WTC11 (cell line): ENCODE measurements around the gene SH3TC2. TPM values are rescaled to one million over a fixed set of nuclear protein-coding genes. Genes with fewer than 3 reads are reported as not detected.

ENCODE experiments used
- ATAC-seq: fragments of 200-7000 bp; cut with Tn5 transposase; 2 replicates; pipeline ENCODE4 v1.10.0; 2021; ENCODE audit warnings: mild to moderate bottlenecking, moderate library complexity
- CTCF ChIA-PET: fragments of 300-600 bp; sonication (Branson Sonifier 250); formaldehyde crosslinking; loops from one replicate; lab custom pipeline; 2021; ENCODE audit warnings: antibody characterized with exemption; lab: Charles Lee
- POLR2A ChIA-PET: fragments of 350-600 bp; sonication (Branson Sonifier 250); formaldehyde crosslinking; loops from one replicate; lab custom pipeline; 2021; ENCODE audit warnings: antibody characterized with exemption; lab: Charles Lee
- DNase-seq: peaks from one replicate; pipeline ENCODE4 v3.0.0; 2021; ENCODE audit warnings: low spot score
- H3K27ac Mint-ChIP-seq: 2 replicates; pipeline ENCODE4 v1.8.0; 2021; ENCODE audit warnings: mixed read lengths
- H3K27me3 Mint-ChIP-seq: 2 replicates; pipeline ENCODE4 v1.8.0; 2021; ENCODE audit warnings: low read depth, mild to moderate bottlenecking, moderate library complexity, mixed read lengths
- H3K36me3 Mint-ChIP-seq: 2 replicates; pipeline ENCODE4 v1.8.0; 2021; ENCODE audit warnings: mixed read lengths
- H3K4me1 Mint-ChIP-seq: 2 replicates; pipeline ENCODE4 v1.8.0; 2022; ENCODE audit warnings: mixed read lengths
- H3K4me3 Mint-ChIP-seq: 2 replicates; pipeline ENCODE4 v1.8.0; 2021; ENCODE audit warnings: mild to moderate bottlenecking, moderate library complexity, mixed read lengths
- H3K9me3 Mint-ChIP-seq: 2 replicates; pipeline ENCODE4 v1.8.0; 2021; ENCODE audit warnings: mixed read lengths
- AFF4 ChIP-seq: sonication (generic); formaldehyde crosslinking; IDR thresholded peaks from 2 replicates; pipeline ENCODE4 v1.8.1; 2023; ENCODE audit warnings: mild to moderate bottlenecking, missing genetic modification reagents, borderline replicate concordance
- ARID4B ChIP-seq: sonication (generic); formaldehyde crosslinking; IDR thresholded peaks from 2 replicates; pipeline ENCODE4 v1.8.0; 2023; ENCODE audit warnings: missing genetic modification reagents, mild to moderate bottlenecking, borderline replicate concordance
- ETV6 ChIP-seq: sonication (generic); formaldehyde crosslinking; IDR thresholded peaks from 2 replicates; pipeline ENCODE4 v1.8.1; 2022; ENCODE audit warnings: mild to moderate bottlenecking, missing genetic modification reagents
- FOXK1 ChIP-seq: sonication (generic); formaldehyde crosslinking; IDR thresholded peaks from 2 replicates; pipeline ENCODE4 v1.8.0; 2022; ENCODE audit warnings: mild to moderate bottlenecking, moderate library complexity, missing genetic modification reagents
- JAZF1 ChIP-seq: fragments of 250-450 bp; sonication (Bioruptor Pico); IDR thresholded peaks from 2 replicates; pipeline ENCODE4 v1.9.0; 2021; ENCODE audit warnings: moderate library complexity, mild to moderate bottlenecking, inconsistent platforms
- MXD4 ChIP-seq: fragments of 250-450 bp; sonication (Bioruptor Pico); IDR thresholded peaks from 2 replicates; pipeline ENCODE4 v1.8.0; 2021; ENCODE audit warnings: mild to moderate bottlenecking, moderate library complexity, borderline replicate concordance
- NFATC4 ChIP-seq: fragments of 250-450 bp; sonication (Bioruptor Pico); IDR thresholded peaks from 2 replicates; pipeline ENCODE4 v1.9.0; 2021; ENCODE audit warnings: mild to moderate bottlenecking
- NFYB ChIP-seq: sonication (generic); formaldehyde crosslinking; conservative IDR thresholded peaks from 2 replicates; pipeline ENCODE4 v1.8.0; 2022; ENCODE audit warnings: low read depth, missing genetic modification reagents
- NR2C2 ChIP-seq: sonication (generic); formaldehyde crosslinking; IDR thresholded peaks from 2 replicates; pipeline ENCODE4 v1.8.0; 2022; ENCODE audit warnings: mild to moderate bottlenecking, missing genetic modification reagents
- NR3C1 ChIP-seq: sonication (generic); formaldehyde crosslinking; conservative IDR thresholded peaks from 2 replicates; pipeline ENCODE4 v1.8.1; 2023; ENCODE audit warnings: low read depth, mild to moderate bottlenecking, missing genetic modification reagents
- PRDM15 ChIP-seq: sonication (generic); formaldehyde crosslinking; IDR thresholded peaks from 2 replicates; pipeline ENCODE4 v1.8.0; 2022; ENCODE audit warnings: missing genetic modification reagents
- PRRX2 ChIP-seq: fragments of 250-450 bp; sonication (Bioruptor Pico); IDR thresholded peaks from 2 replicates; pipeline ENCODE4 v1.8.0; 2021; ENCODE audit warnings: mild to moderate bottlenecking
- SP1 ChIP-seq: sonication (generic); formaldehyde crosslinking; conservative IDR thresholded peaks from 2 replicates; pipeline ENCODE4 v1.8.1; 2022; ENCODE audit warnings: missing genetic modification reagents
- ZNF232 ChIP-seq: sonication (generic); formaldehyde crosslinking; IDR thresholded peaks from 2 replicates; pipeline ENCODE4 v1.8.0; 2022; ENCODE audit warnings: mild to moderate bottlenecking, missing genetic modification reagents
- ZNF423 ChIP-seq: fragments of 250-450 bp; sonication (Bioruptor Pico); IDR thresholded peaks from 2 replicates; pipeline ENCODE4 v2.1.2; 2022; ENCODE audit warnings: mild to moderate bottlenecking, moderate library complexity
- total RNA-seq: library from RNA; stranded (reverse); gene quantifications from 3 replicates; pipeline ENCODE4 v1.2.3, GENCODE V29; 2021
- TF ChIP-seq, protein P1 (sequence below): fragments of 250-450 bp; sonication (Bioruptor Pico); IDR thresholded peaks from 2 replicates; pipeline ENCODE4 v1.9.0; 2021; ENCODE audit warnings: mild to moderate bottlenecking
- TF ChIP-seq, protein P2 (sequence below): sonication (generic); formaldehyde crosslinking; IDR thresholded peaks from 2 replicates; pipeline ENCODE4 v1.8.1; 2022; ENCODE audit warnings: low read depth, mild to moderate bottlenecking, moderate library complexity, missing genetic modification reagents, borderline replicate concordance
- TF ChIP-seq, protein P3 (sequence below): fragments of 250-450 bp; sonication (Bioruptor Pico); IDR thresholded peaks from 2 replicates; pipeline ENCODE4 v1.9.0; 2021; ENCODE audit warnings: moderate library complexity, mild to moderate bottlenecking, inconsistent platforms, borderline replicate concordance

The SH3TC2 gene
- total RNA-seq, 1 experiment from 2014 or later = 0.61 TPM

DNA sequence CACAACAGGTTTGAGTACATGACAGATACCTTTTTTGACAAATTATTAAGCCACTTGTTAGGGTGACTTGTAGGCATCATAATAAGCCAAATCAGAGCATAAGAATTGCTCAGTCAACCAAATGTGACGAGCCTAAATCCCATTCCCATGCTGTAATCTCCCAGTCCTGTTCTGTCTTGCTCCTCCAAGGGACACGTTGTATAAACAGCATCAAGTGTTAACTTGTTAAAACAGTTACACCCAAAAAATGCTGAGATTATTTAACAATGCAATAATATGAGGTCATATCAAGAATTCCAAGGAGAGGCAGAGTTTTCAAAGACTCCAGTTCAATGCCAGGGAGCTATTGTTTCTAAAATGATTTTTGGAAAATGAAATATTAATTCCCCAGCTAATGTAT, 76.2 kb downstream of the SH3TC2 start:
- no peaks in the 10 kb centered on the region for H3K9me3 Mint-ChIP-seq
- POLR2A ChIA-PET = no interaction called here
- H3K27me3 Mint-ChIP-seq = no peaks in the 10 kb centered on the region
- DNase-seq = no peak
- no peaks in the 10 kb centered on the region for H3K36me3 Mint-ChIP-seq
- no peak overlapping the region for H3K4me3 Mint-ChIP-seq
- CTCF ChIA-PET = interaction anchor here (0.7 to 1.8 kb wide), 2 partner anchors 10 to 29 kb away, joined by 3 to 5 read pairs; no protein-coding TSS in a partner anchor
- H3K27ac Mint-ChIP-seq = no peak overlapping the region
- ATAC-seq = no peak
- TF ChIP-seq ETV6 (CRISPR knock-in tag) (no peak), NR3C1 (no peak), ARID4B (no peak), SP1 (CRISPR knock-in tag) (no peak), NFATC4 (no peak), NR2C2 (CRISPR knock-in tag) (no peak), NFYB (CRISPR knock-in tag) (no peak), PRDM15 (CRISPR knock-in tag) (no peak), ZNF232 (CRISPR knock-in tag) (no peak), ZNF423 (CRISPR knock-in tag) (no peak), PRRX2 (no peak)
- TF ChIP-seq, protein P1, sequence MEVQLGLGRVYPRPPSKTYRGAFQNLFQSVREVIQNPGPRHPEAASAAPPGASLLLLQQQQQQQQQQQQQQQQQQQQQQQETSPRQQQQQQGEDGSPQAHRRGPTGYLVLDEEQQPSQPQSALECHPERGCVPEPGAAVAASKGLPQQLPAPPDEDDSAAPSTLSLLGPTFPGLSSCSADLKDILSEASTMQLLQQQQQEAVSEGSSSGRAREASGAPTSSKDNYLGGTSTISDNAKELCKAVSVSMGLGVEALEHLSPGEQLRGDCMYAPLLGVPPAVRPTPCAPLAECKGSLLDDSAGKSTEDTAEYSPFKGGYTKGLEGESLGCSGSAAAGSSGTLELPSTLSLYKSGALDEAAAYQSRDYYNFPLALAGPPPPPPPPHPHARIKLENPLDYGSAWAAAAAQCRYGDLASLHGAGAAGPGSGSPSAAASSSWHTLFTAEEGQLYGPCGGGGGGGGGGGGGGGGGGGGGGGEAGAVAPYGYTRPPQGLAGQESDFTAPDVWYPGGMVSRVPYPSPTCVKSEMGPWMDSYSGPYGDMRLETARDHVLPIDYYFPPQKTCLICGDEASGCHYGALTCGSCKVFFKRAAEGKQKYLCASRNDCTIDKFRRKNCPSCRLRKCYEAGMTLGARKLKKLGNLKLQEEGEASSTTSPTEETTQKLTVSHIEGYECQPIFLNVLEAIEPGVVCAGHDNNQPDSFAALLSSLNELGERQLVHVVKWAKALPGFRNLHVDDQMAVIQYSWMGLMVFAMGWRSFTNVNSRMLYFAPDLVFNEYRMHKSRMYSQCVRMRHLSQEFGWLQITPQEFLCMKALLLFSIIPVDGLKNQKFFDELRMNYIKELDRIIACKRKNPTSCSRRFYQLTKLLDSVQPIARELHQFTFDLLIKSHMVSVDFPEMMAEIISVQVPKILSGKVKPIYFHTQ (CRISPR knock-in tag) = no peak
- TF ChIP-seq, protein P2, sequence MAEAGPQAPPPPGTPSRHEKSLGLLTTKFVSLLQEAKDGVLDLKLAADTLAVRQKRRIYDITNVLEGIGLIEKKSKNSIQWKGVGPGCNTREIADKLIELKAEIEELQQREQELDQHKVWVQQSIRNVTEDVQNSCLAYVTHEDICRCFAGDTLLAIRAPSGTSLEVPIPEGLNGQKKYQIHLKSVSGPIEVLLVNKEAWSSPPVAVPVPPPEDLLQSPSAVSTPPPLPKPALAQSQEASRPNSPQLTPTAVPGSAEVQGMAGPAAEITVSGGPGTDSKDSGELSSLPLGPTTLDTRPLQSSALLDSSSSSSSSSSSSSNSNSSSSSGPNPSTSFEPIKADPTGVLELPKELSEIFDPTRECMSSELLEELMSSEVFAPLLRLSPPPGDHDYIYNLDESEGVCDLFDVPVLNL (CRISPR knock-in tag) = no peak
- TF ChIP-seq, all 79 proteins: peak for 0
- H3K4me1 Mint-ChIP-seq = peaks cover 35% of the 10 kb centered on the region

- H3K9me3 Mint-ChIP-seq = no peaks in the 10 kb centered on the region
- TF ChIP-seq ETV6 (CRISPR knock-in tag) (no peak), AFF4 (CRISPR knock-in tag) (no peak), MXD4 (no peak), JAZF1 (CRISPR knock-in tag) (no peak), FOXK1 (no peak)
- TF ChIP-seq, protein P3, sequence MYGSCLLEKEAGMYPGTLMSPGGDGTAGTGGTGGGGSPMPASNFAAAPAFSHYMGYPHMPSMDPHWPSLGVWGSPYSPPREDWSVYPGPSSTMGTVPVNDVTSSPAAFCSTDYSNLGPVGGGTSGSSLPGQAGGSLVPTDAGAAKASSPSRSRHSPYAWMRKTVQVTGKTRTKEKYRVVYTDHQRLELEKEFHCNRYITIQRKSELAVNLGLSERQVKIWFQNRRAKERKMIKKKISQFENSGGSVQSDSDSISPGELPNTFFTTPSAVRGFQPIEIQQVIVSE (CRISPR knock-in tag) = no peak
These were observed 78.5 kb downstream of the SH3TC2 start for GRCh38 chr5:148984345-148984744.

More at GRCh38 chr5:148984345-148984744, 78.5 kb downstream of the SH3TC2 start:
- Mint-ChIP-seq H3K36me3 (no peaks in the 10 kb centered on the region), H3K4me1 (peaks cover 30% of the 10 kb centered on the region), H3K4me3 (no peak overlapping the region), H3K27me3 (no peaks in the 10 kb centered on the region), H3K27ac (no peak overlapping the region)
- ChIA-PET POLR2A (interaction anchor here (0.8 kb wide), 1 partner anchor 27 kb away, joined by 3 read pairs; no protein-coding TSS in a partner anchor), CTCF (interaction anchor here (0.6 to 0.9 kb wide), 3 partner anchors 27 to 280 kb away, joined by 3 read pairs; no protein-coding TSS in a partner anchor)
- DNase-seq = no peak
- peak; percentile 76 for ATAC-seq
